ENCODE measurements around the gene SPAG16.

GRCh38 chr2:213689585-213689984 lies 405.3 kb downstream of the SPAG16 start:
- no peak for TF ChIP-seq EZH2 (IDR thresholded peaks at IDR 0.05)
- no peak for TF ChIP-seq POLR2AphosphoS5 (IDR thresholded peaks at IDR 0.05; ENCODE audit: borderline replicate concordance, low read depth, low read length)
